OCI-LY3 (cell line): ENCODE data around the gene NRROS.

Experiments
- H2AFZ ChIP-seq: fragments of 200-600, 300-600 bp; shearing (Covaris generic); 2 replicates; pipeline ENCODE4 v1.6.0; 2014; ENCODE audit warnings: antibody characterized with exemption, low read depth, low read length
- H3K27ac ChIP-seq: fragments of 200-600, 300-600 bp; sonication (generic); 2 replicates; pipeline ENCODE4 v1.5.1; 2014; ENCODE audit warnings: mild to moderate bottlenecking, low read length, moderate library complexity, mixed read lengths
- H3K27me3 ChIP-seq: fragments of 200-600, 300-600 bp; sonication (generic); 2 replicates; pipeline ENCODE4 v1.6.1; 2014; ENCODE audit warnings: low read depth, low read length, mixed read lengths
- H3K36me3 ChIP-seq: fragments of 200-600, 300-600 bp; sonication (generic); replicated peaks from 2 replicates; pipeline ENCODE3; 2014; ENCODE audit warnings: low read depth, low read length, mixed read lengths
- H3K4me1 ChIP-seq: fragments of 300-600, 200-600 bp; sonication (generic); 2 replicates; pipeline ENCODE4 v1.6.1; 2014; ENCODE audit warnings: low read length, mixed read lengths
- H3K4me2 ChIP-seq: fragments of 200-600, 300-600 bp; sonication (generic); 2 replicates; pipeline ENCODE4 v1.6.1; 2014; ENCODE audit warnings: low read length, mixed read lengths
- H3K4me3 ChIP-seq: fragments of 300-600, 200-600 bp; sonication (generic); 2 replicates; pipeline ENCODE4 v1.5.1; 2014; ENCODE audit warnings: antibody characterized with exemption, mild to moderate bottlenecking, low read length, moderate library complexity
- H3K79me2 ChIP-seq: fragments of 300-600, 200-600 bp; shearing (Covaris generic); 2 replicates; pipeline ENCODE4 v1.6.1; 2014; ENCODE audit warnings: mild to moderate bottlenecking, low read length, mixed read lengths
- H3K9ac ChIP-seq: fragments of 300-600, 200-600 bp; shearing (Covaris generic); 2 replicates; pipeline ENCODE4 v1.6.0; 2014; ENCODE audit warnings: mild to moderate bottlenecking, low read length, moderate library complexity
- H3K9me3 ChIP-seq: fragments of 200-600, 300-600 bp; shearing (Covaris generic); 2 replicates; pipeline ENCODE4 v1.6.1; 2014; ENCODE audit warnings: low read length, mixed read lengths; ENCODE audit not compliant: insufficient read depth
- H4K20me1 ChIP-seq: fragments of 200-600, 300-600 bp; sonication (generic); 2 replicates; pipeline ENCODE4 v1.6.1; 2016; ENCODE audit warnings: low read length, mixed read lengths; ENCODE audit not compliant: insufficient read depth
- CTCF ChIP-seq: fragments of 200-600, 300-600 bp; sonication (generic); IDR thresholded peaks from 2 replicates; pipeline ENCODE4 v1.5.1; 2014; ENCODE audit warnings: antibody characterized with exemption, low read length, low read depth
- EZH2phosphoT487 ChIP-seq: fragments of 200-600 bp; shearing (Covaris generic); IDR thresholded peaks from 2 replicates; pipeline ENCODE4 v1.6.1; 2018; ENCODE audit warnings: antibody characterized with exemption, mixed run types, low read depth

NRROS gene

GRCh38 chr3:196677931-196678330 is 38.4 kb downstream of the NRROS start:
- Histone ChIP-seq H3K4me3 (no peak overlapping the region), H3K27me3 (no peaks in the 10 kb centered on the region), H3K4me1 (no peaks in the 10 kb centered on the region), H3K9me3 (no peaks in the 10 kb centered on the region), H4K20me1 (no peaks in the 10 kb centered on the region), H2AFZ (no peak overlapping the region), H3K79me2 (peaks cover 3% of the 10 kb centered on the region; the same call in 1 of the 2 replicates), H3K4me2 (no peak overlapping the region), H3K36me3 (peaks cover 7% of the 10 kb centered on the region), H3K27ac (no peak overlapping the region), H3K9ac (no peak overlapping the region)
- TF ChIP-seq EZH2phosphoT487 (no peak), CTCF (no peak)

GRCh38 chr3:196684548-196685407 is 45.3 kb downstream of the NRROS start:
- peak overlapping the region; percentile 65 for H3K4me2 ChIP-seq
- H2AFZ ChIP-seq, result no peak overlapping the region
- H3K27me3 ChIP-seq, result no peaks in the 10 kb centered on the region
- no peaks in the 10 kb centered on the region for H3K79me2 ChIP-seq
- H3K9me3 ChIP-seq, result no peaks in the 10 kb centered on the region
- H3K9ac ChIP-seq, result peak overlapping the region; percentile 46; the same call in 1 of the 2 replicates
- no peak overlapping the region for H3K27ac ChIP-seq
- H3K4me3 ChIP-seq, result peak overlapping the region; percentile 41
- no peaks in the 10 kb centered on the region for H4K20me1 ChIP-seq
- peaks cover 9% of the 10 kb centered on the region for H3K4me1 ChIP-seq
- H3K36me3 ChIP-seq, result peaks cover 4% of the 10 kb centered on the region
- no peak for TF ChIP-seq EZH2phosphoT487
- peak; percentile 88 for TF ChIP-seq CTCF

- H2AFZ ChIP-seq, result no peak overlapping the region
- no peaks in the 10 kb centered on the region for H3K9me3 ChIP-seq
- TF ChIP-seq CTCF (no peak), EZH2phosphoT487 (no peak)
- H3K4me3 ChIP-seq, result no peak overlapping the region
- no peaks in the 10 kb centered on the region for H4K20me1 ChIP-seq
- no peak overlapping the region for H3K4me2 ChIP-seq
- peaks cover 4% of the 10 kb centered on the region for H3K36me3 ChIP-seq
- no peak overlapping the region for H3K9ac ChIP-seq
- no peaks in the 10 kb centered on the region for H3K79me2 ChIP-seq
- no peak overlapping the region for H3K27ac ChIP-seq
- no peaks in the 10 kb centered on the region for H3K27me3 ChIP-seq
- peaks cover 9% of the 10 kb centered on the region for H3K4me1 ChIP-seq
Observed at GRCh38 chr3:196686436-196686835, 46.9 kb downstream of the NRROS start.

- Histone ChIP-seq H3K36me3 (no peaks in the 10 kb centered on the region), H3K4me1 (peaks cover 9% of the 10 kb centered on the region), H3K4me3 (no peak overlapping the region), H4K20me1 (no peaks in the 10 kb centered on the region), H3K27me3 (no peaks in the 10 kb centered on the region), H3K9ac (no peak overlapping the region), H2AFZ (no peak overlapping the region), H3K27ac (no peak overlapping the region), H3K4me2 (no peak overlapping the region), H3K9me3 (no peaks in the 10 kb centered on the region), H3K79me2 (no peaks in the 10 kb centered on the region)
- TF ChIP-seq EZH2phosphoT487, result no peak
- no peak for TF ChIP-seq CTCF
Observed at GRCh38 chr3:196688349-196688748, 48.9 kb downstream of the NRROS start.
